NOMO-1 treated with dmso at 0.1 percent for 144 hours (cell line): ENCODE measurements around the gene HPCA.
"Not testable (repeated sequence)": the region's sequence is repeated elsewhere in the genome, so short reads cannot be mapped to it uniquely, and the experiment has no call there.

Experiments
- DNase-seq: peaks from one replicate; lab custom pipeline; 2025; ENCODE audit not compliant: unreplicated experiment; lab: John Stamatoyannopoulos, UW

Gene HPCA

DNA sequence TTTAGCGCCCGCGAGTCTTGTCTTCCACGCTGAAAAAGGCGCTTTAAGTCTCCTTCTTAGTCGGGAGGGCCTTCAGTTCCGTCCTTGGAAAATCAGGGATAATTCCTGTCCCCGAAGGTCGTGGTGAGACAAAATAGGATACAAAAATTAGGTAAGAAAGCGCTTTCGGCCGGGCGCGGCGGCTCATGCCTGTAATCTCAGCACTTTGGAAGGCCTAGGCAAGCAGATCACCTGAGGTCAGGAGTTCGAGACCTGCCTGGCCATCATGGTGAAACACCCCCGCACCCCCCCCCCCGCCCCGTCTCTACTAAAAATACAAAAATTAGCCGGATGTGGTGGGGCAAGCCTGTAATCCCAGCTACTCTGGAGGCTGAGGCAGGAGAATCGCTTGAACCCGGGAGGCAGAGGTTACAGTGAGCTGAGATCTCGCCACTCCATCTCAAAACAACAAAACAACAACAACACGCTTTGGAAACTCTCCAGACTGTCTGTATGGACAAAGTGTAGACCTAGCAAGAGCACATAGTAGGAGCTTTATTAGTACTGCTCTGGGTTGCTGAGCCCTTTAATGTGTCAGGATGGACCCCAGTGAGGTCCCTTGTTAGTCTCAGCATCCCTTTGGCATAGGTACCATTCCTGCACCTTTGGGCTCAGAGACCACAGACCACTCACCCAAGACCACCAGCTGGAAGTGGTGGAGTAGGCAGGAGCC lies 15.7 kb downstream of the HPCA start:
- no peak for DNase-seq

DNA sequence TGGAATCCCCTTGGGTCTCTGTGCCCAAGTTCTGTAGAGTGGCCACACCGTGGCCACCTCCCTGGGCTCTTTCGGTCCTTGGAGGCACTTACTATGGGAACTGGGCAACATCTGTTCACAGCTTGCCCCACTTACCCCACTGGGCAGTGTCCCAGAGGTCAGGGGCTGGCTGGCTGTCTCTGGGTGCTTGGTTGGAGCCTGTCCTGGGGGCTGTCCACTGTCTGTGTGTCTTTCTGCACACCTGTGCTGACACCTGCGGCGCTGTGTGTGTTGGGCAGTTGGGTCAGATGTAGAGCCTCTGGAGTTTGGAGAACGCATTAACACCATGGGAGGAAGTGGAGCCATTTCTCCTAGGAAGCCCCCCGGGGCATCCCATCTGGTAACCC lies 16.2 kb downstream of the HPCA start:
- DNase-seq: no peak

GRCh38 chr1:32903991-32904785 lies 17.9 kb downstream of the HPCA start:
- no peak for DNase-seq

DNA sequence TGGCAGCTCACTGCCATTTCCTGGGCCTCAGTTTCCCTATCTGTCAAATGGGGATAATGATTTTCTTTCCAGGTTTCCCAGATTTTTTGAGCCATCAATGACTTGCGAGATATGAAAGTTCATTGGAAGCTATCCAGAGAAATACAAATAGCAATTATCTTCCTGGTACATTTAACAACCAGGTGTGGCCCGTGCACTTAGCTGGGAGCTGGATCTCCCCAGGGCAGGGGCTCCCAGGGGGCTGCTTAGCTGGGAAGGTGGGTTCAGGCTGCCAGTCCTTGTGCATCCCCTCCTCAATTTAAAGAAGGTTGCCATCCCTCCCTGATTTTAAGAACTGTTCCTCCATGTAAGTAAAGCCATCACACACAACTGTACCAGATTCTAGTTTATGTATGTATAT lies 18.5 kb downstream of the HPCA start:
- DNase-seq: no peak

- not testable (repeated sequence) for DNase-seq
Observed at GRCh38 chr1:32905588-32905987, 19.3 kb downstream of the HPCA start.

DNA sequence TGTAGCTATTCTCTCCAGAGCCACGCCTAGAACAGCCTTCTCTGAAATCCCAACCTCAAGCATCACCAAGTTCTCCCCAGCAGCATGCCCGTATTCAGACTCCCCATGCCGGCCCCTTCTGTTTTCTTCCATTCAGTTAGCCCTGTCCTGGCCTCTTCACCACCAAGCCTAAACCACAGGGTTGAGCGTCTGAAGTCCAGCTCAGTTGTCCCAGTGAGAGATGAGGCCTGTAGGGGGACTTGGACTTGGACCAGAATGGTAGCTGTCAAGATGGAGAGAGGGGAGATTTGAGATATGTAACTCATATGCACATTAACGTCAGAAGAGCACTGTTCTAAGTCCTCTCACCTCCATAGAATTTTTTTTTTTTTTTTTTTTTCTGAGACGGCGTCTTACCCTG lies 20.4 kb downstream of the HPCA start:
- DNase-seq: no peak

DNA sequence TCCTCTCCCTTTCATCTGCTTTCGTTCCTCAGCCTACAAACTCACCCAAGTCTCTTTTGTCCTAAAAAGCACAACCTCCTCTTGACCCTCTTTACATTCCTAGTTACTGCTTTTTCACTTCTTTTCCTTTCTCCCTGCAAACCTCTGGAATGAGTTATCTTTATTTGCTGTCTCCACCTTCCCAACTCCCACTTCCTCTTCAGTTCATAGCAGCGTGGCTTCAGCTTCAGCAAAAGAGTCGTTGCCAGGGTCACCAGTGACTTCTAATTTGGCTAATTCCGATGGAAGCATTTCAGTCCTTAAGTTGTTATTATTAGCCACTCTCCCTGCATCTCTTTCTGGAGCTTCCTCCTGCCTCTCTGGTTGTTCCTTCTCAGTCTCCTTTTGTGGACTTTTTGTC lies 21.1 kb downstream of the HPCA start:
- DNase-seq: no peak

- DNase-seq: no peak
Observed at GRCh38 chr1:32910319-32910718, 24.0 kb downstream of the HPCA start.

DNA sequence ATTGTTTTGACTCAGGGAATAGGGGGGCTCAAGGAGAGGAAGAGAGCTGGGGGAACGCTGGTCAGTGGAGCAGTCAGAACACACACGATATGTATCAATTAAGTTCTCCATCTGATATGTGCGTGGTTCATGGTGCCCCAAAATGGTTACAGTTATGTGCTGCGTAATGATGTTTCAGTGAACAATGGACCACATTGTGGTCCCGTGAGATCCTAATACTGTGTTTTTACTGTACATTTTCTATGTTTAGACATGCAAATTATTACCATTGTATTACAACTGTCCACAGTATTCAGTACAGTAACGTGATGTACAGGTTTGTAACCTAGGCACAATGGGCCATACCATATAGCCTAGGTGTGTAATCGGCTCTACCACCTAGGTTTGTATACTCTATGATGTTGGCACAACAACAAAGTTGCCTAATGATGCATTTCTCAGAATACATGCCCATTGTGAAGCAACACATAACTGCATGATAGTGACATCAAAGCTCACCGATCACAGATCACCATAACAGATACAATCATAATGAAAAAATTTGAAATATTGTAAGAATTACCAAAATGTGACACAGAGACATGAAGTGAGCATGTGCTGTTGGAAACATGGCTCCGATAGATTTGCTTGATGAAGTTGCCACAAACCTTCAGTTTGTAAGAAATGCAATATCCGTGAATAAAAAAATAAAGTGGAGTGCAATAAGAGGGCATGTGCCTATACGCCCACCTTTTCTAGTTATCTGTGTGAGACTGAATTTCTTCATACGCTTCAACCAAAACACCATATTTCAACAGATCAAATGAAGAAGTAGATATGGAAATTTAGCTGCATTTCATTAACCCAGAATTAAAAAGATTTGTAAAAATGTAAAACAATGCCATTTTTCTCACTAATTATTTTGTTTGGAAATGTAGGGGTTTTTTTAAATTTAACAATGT lies 29.7 kb downstream of the HPCA start:
- no peak for DNase-seq

DNA sequence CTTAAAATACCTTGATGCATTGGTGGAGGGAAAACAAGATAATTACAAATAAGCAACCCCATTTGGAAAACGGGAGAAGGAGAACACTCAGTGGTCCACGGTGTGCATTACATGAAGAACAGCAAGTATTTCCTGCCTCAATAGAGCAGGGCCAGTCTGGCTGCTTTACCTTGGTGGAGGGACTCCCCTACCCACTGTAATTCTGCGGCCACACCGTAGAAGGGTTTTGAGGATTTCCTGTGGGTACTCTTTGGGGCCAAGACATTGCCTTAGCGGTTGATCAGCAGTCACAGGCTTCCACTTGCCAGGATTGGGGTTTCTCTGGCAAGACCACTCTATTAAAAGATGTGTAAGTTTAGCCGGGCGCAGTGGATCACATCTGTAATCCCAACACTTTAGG lies 31.2 kb downstream of the HPCA start:
- no peak for DNase-seq

DNA sequence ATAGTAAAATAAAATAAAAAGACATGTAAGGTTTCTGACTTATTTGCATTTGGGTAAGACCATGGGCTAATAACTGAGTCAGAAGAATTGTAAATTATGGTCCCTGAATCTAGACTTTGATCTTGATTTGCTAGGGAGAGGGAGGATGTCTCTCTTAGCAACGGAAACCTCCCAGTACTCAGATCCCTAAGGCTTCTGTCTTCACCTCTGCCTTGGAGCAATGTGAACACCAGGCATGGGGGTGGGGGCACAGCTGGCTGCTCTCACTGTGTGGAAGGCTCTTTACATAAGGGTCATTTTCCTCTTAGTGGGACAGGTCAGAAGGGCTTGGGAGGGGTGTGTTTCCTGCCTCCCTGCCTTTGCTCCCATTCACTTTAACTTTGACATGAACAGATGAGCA lies 31.9 kb downstream of the HPCA start:
- DNase-seq: no peak

GRCh38 chr1:32919811-32920733 lies 33.8 kb downstream of the HPCA start:
- DNase-seq: no peak

DNA sequence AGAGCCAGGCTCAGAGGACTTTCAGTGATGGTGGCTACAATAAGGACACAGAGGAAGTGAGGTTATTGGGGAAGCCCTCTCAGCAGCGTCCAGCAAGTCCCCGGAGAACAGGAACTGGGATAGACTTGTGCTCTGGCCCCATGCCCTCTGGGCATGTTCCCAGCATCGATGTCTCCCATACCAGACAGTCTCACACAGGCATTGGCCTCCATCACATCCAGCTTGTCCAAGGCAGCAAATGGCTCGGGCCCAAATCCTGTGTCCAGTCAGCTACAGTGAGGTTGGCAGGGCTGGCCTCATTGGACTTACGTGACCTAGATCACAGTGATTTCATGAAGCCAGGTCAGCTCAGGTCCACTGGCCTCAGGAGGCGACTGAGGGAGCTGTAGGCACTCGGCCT lies 34.5 kb downstream of the HPCA start:
- DNase-seq: no peak

GRCh38 chr1:32924881-32925344 lies 38.6 kb downstream of the HPCA start:
- no peak for DNase-seq

GRCh38 chr1:32925403-32926162 lies 39.3 kb downstream of the HPCA start:
- DNase-seq: no peak

DNA sequence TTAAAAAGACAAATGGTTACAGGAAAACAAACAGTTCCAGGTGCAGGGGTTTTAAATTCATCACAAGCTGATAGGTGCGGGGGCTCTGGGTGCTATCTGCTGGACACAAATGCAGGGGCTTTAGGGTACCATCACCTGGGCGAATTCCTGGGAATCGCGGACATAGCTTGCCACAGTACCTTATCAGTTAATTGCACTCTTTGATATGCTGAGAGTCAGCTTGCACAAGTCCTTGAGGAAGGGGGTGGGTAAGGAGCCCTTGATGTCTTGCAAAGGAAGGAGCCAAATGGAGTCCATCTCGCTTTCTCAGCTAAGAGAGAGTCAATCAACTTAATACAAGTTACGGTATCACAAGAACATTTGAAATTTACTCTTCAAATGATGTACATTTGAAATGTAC lies 40.3 kb downstream of the HPCA start:
- DNase-seq: no peak

- no peak for DNase-seq
Observed at GRCh38 chr1:32927441-32927840, 41.1 kb downstream of the HPCA start.

DNA sequence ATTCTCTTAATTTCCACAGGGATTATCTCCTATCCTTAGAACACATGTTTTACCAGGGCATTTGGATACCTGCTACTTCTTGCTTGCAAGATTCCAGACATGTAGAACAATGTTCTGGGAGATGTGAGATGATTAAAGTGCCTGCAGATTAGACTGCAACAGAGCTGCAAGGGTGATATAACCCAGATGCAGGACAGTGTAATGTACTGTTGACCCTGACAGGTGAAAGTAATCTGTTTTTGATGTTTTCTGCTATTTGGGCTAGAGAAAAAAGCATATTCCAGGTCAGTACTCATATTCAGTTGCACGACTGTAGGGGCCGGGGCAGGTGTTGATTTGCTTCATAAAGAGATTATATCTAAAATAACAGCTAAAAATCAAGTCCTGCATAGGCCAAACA lies 42.0 kb downstream of the HPCA start:
- no peak for DNase-seq

DNA sequence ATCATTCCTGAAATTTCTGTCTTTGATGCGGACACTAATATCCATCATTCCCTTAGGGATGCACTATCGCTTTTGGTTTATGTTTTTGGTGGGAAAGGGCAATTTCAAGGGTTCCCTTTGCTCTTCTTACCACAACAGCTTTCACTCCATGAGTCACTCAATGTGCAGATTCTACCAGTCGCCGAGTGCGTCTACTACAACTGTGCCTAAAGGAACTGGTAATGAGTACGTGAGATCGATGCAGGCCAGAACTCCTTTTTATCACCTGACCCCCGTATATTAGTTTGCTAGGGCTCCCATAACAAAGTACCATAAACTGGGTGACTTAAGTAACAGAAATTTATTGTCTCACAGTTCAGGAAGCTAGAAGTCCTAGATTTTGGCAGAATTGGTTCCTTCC lies 42.4 kb downstream of the HPCA start:
- DNase-seq: no peak

- DNase-seq: no peak
Observed at GRCh38 chr1:32929366-32929765, 43.1 kb downstream of the HPCA start.
